Measurements from ENCODE around the gene XRCC3. TPM values are rescaled to one million over a fixed set of nuclear protein-coding genes. Genes with fewer than 3 reads are reported as not detected.

Gene XRCC3
- total RNA-seq, 2 donors from 2014 or later: 39.2 to 42.6 TPM

GRCh38 chr14:103707329-103708263 is 7.7 kb downstream of the XRCC3 start:
- H3K27me3 ChIP-seq (ENCODE audit: control insufficient read depth, insufficient read depth, low read length, poor library complexity, severe bottlenecking): no peaks in the 10 kb centered on the region
- H3K4me1 ChIP-seq (ENCODE audit: control insufficient read depth, insufficient read depth, low read length): no peaks in the 10 kb centered on the region
- H3K4me3 ChIP-seq (ENCODE audit: low read length): no peak overlapping the region
- peaks cover 10% of the 10 kb centered on the region for H3K4me1 Mint-ChIP-seq
- no peak overlapping the region for H3K9ac ChIP-seq (ENCODE audit: extremely low read depth, low read length, poor library complexity, severe bottlenecking)
- no peak for TF ChIP-seq CTCF (conservative IDR thresholded peaks at IDR 0.05)
- no peak for DNase-seq
- peaks cover 45% of the 10 kb centered on the region for H3K36me3 Mint-ChIP-seq (ENCODE audit: low read depth)
- H3K36me3 ChIP-seq (ENCODE audit: control insufficient read depth, insufficient read depth, low read length): peaks cover 63% of the 10 kb centered on the region
- H3K4me3 Mint-ChIP-seq: no peak overlapping the region
- H3K27ac Mint-ChIP-seq: no peak overlapping the region
- no peaks in the 10 kb centered on the region for H3K27me3 Mint-ChIP-seq (ENCODE audit: insufficient read depth)
- 93 to 94% methylated on average over 17 to 29 of the region's 29 CpGs for WGBS, 2 experiments (ENCODE audit: insufficient coverage in 1 of 2, insufficient read length in 1 of 2)
- peak overlapping the region; percentile 38 for H3K27ac ChIP-seq (ENCODE audit: low read depth, low read length)
- H3K9me3 ChIP-seq (ENCODE audit: control insufficient read depth, low read length): no peaks in the 10 kb centered on the region
- no peaks in the 10 kb centered on the region for H3K9me3 Mint-ChIP-seq

- Mint-ChIP-seq H3K27ac (no peak overlapping the region), H3K9me3 (no peaks in the 10 kb centered on the region), H3K4me1 (peaks cover 10% of the 10 kb centered on the region), H3K27me3 (ENCODE audit: insufficient read depth) (no peaks in the 10 kb centered on the region), H3K4me3 (no peak overlapping the region), H3K36me3 (ENCODE audit: low read depth) (peaks cover 52% of the 10 kb centered on the region)
- Histone ChIP-seq H3K27me3 (ENCODE audit: control insufficient read depth, insufficient read depth, low read length, poor library complexity, severe bottlenecking) (no peaks in the 10 kb centered on the region), H3K4me3 (ENCODE audit: low read length) (no peak overlapping the region), H3K4me1 (ENCODE audit: control insufficient read depth, insufficient read depth, low read length) (no peaks in the 10 kb centered on the region), H3K9me3 (ENCODE audit: control insufficient read depth, low read length) (no peaks in the 10 kb centered on the region), H3K36me3 (ENCODE audit: control insufficient read depth, insufficient read depth, low read length) (peaks cover 65% of the 10 kb centered on the region), H3K9ac (ENCODE audit: extremely low read depth, low read length, poor library complexity, severe bottlenecking) (no peak overlapping the region), H3K27ac (ENCODE audit: low read depth, low read length) (peak overlapping the region; percentile 38)
- no peak for DNase-seq
- no peak for TF ChIP-seq CTCF (conservative IDR thresholded peaks at IDR 0.05)
- WGBS, 2 experiments (ENCODE audit: insufficient coverage in 1 of 2, insufficient read length in 1 of 2): 93 to 98% methylated on average over 16 to 41 of the region's 41 CpGs
These were observed 8.5 kb downstream of the XRCC3 start for GRCh38 chr14:103706551-103707328.

GRCh38 chr14:103705504-103706284 is 9.6 kb downstream of the XRCC3 start:
- Mint-ChIP-seq H3K9me3 (no peaks in the 10 kb centered on the region), H3K36me3 (ENCODE audit: low read depth) (peaks cover 44% of the 10 kb centered on the region), H3K27ac (no peak overlapping the region), H3K4me3 (no peak overlapping the region), H3K4me1 (peaks cover 2% of the 10 kb centered on the region), H3K27me3 (ENCODE audit: insufficient read depth) (no peaks in the 10 kb centered on the region)
- Histone ChIP-seq H3K36me3 (ENCODE audit: control insufficient read depth, insufficient read depth, low read length) (peaks cover 66% of the 10 kb centered on the region), H3K27ac (ENCODE audit: low read depth, low read length) (peak overlapping the region; percentile 36), H3K9me3 (ENCODE audit: control insufficient read depth, low read length) (no peaks in the 10 kb centered on the region), H3K27me3 (ENCODE audit: control insufficient read depth, insufficient read depth, low read length, poor library complexity, severe bottlenecking) (no peaks in the 10 kb centered on the region), H3K9ac (ENCODE audit: extremely low read depth, low read length, poor library complexity, severe bottlenecking) (no peak overlapping the region), H3K4me3 (ENCODE audit: low read length) (no peak overlapping the region), H3K4me1 (ENCODE audit: control insufficient read depth, insufficient read depth, low read length) (no peaks in the 10 kb centered on the region)
- no peak for TF ChIP-seq CTCF (conservative IDR thresholded peaks at IDR 0.05)
- DNase-seq: no peak
- WGBS, 2 experiments (ENCODE audit: insufficient coverage in 1 of 2, insufficient read length in 1 of 2): 91 to 96% methylated on average over 15 to 28 of the region's 28 CpGs
